Measurements from ENCODE around the gene ADORA2A.

Gene ADORA2A

DNA sequence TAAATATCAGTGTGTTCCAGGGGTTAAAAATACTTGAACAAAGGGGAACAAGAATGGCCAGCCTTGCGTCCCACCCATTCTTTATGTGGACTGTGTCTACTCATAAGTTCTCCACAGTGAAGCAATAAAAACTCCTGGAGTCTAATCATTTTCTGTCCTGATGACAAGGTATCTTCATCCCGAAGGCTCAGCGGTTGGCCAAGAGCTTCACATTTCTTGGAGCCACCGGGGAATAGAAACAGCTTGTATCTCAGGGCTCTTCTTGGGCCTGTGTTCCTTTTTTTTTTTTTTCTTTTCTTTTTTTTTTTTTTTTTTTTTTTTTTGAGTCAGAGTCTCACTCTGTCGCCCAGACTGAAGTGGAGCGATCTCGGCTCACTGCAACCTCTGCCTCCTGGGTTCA is 36.8 kb upstream of the ADORA2A start:
- no peak for DNase-seq (ENCODE audit: low read depth in 1 of 2, low spot score in 1 of 2)
- Histone ChIP-seq H3K27me3 (ENCODE audit: insufficient read depth, poor library complexity, severe bottlenecking) (no peaks in the 10 kb centered on the region), H3K4me3 (replicated peaks; ENCODE audit: insufficient read depth, low read length) (no peak overlapping the region), H3K27ac (replicated peaks) (no peak overlapping the region)
- TF ChIP-seq, protein P1, sequence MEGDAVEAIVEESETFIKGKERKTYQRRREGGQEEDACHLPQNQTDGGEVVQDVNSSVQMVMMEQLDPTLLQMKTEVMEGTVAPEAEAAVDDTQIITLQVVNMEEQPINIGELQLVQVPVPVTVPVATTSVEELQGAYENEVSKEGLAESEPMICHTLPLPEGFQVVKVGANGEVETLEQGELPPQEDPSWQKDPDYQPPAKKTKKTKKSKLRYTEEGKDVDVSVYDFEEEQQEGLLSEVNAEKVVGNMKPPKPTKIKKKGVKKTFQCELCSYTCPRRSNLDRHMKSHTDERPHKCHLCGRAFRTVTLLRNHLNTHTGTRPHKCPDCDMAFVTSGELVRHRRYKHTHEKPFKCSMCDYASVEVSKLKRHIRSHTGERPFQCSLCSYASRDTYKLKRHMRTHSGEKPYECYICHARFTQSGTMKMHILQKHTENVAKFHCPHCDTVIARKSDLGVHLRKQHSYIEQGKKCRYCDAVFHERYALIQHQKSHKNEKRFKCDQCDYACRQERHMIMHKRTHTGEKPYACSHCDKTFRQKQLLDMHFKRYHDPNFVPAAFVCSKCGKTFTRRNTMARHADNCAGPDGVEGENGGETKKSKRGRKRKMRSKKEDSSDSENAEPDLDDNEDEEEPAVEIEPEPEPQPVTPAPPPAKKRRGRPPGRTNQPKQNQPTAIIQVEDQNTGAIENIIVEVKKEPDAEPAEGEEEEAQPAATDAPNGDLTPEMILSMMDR (IDR thresholded peaks at IDR 0.05; ENCODE audit: insufficient read depth, low read length) = no peak
- no peak for TF ChIP-seq POLR2AphosphoS5 (IDR thresholded peaks at IDR 0.05; ENCODE audit: low read depth)
- TF ChIP-seq GABPA (IDR thresholded peaks at IDR 0.05; ENCODE audit: low read depth) = no peak
- TF ChIP-seq SPI1 (IDR thresholded peaks at IDR 0.05; ENCODE audit: borderline replicate concordance, low read depth) = no peak
- TF ChIP-seq, protein P2, sequence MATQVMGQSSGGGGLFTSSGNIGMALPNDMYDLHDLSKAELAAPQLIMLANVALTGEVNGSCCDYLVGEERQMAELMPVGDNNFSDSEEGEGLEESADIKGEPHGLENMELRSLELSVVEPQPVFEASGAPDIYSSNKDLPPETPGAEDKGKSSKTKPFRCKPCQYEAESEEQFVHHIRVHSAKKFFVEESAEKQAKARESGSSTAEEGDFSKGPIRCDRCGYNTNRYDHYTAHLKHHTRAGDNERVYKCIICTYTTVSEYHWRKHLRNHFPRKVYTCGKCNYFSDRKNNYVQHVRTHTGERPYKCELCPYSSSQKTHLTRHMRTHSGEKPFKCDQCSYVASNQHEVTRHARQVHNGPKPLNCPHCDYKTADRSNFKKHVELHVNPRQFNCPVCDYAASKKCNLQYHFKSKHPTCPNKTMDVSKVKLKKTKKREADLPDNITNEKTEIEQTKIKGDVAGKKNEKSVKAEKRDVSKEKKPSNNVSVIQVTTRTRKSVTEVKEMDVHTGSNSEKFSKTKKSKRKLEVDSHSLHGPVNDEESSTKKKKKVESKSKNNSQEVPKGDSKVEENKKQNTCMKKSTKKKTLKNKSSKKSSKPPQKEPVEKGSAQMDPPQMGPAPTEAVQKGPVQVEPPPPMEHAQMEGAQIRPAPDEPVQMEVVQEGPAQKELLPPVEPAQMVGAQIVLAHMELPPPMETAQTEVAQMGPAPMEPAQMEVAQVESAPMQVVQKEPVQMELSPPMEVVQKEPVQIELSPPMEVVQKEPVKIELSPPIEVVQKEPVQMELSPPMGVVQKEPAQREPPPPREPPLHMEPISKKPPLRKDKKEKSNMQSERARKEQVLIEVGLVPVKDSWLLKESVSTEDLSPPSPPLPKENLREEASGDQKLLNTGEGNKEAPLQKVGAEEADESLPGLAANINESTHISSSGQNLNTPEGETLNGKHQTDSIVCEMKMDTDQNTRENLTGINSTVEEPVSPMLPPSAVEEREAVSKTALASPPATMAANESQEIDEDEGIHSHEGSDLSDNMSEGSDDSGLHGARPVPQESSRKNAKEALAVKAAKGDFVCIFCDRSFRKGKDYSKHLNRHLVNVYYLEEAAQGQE (IDR thresholded peaks at IDR 0.05; ENCODE audit: insufficient replicate concordance, low read depth) = no peak

DNA sequence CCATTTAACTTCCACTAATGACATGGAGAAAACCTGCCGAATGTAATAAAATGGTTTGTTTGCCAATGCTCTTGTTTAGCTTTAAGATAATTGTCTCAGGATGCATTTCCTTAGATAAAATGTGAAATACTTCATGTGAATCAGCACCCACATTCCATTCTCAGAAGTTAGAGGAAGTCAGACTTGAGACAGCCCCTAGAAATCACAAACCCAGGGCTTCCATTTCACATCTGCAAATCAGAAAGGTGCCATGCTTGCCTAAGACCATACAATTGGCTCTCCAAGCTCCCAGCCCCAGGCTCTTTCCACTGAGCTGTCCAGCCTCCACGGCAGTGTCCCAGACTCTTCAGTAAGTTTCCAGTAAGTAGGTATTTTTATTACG is 35.6 kb upstream of the ADORA2A start:
- Histone ChIP-seq H3K27ac (replicated peaks) (no peak overlapping the region), H3K27me3 (ENCODE audit: insufficient read depth, poor library complexity, severe bottlenecking) (no peaks in the 10 kb centered on the region), H3K4me3 (replicated peaks; ENCODE audit: insufficient read depth, low read length) (no peak overlapping the region)
- TF ChIP-seq, protein P1 (IDR thresholded peaks at IDR 0.05; ENCODE audit: insufficient read depth, low read length) = no peak
- TF ChIP-seq POLR2AphosphoS5 (IDR thresholded peaks at IDR 0.05; ENCODE audit: low read depth) (no peak), SPI1 (IDR thresholded peaks at IDR 0.05; ENCODE audit: borderline replicate concordance, low read depth) (no peak), GABPA (IDR thresholded peaks at IDR 0.05; ENCODE audit: low read depth) (no peak)
- TF ChIP-seq, protein P2 (IDR thresholded peaks at IDR 0.05; ENCODE audit: insufficient replicate concordance, low read depth) = no peak
- no peak for DNase-seq (ENCODE audit: low read depth in 1 of 2, low spot score in 1 of 2)

DNA sequence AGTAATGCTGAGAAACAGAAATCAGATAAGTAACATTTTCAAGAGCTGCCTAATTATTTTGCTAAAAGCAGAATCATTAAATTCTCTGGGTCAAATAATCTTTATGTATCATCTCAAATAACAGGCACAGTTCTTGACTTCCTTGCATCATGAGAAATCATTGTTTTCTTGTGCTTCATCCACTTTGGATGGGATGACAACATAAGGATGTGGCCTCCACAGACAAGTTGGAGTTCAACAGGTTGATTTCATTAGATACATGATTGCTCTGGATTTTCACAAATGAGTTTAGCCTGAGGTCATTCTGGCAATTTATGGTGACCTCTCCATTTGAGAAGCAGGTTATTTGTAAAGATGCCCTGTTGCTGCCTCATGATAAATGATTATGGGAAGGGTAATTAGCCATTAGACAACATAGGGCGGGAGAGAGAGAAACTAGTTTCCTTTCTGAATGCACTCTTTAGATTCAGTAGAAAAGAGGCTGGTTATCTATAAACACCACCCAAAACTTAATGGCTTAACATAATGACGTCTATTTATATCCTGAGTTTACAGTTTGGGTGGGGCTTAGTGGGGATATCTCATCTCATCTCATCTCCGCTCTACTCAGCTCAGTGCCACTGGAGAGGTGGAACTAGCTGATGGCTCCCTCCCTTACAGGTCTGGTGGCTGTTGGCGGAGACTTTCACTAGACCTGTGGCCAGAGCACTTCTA is 35.0 kb upstream of the ADORA2A start:
- TF ChIP-seq, protein P2 (IDR thresholded peaks at IDR 0.05; ENCODE audit: insufficient replicate concordance, low read depth) = no peak
- TF ChIP-seq POLR2AphosphoS5 (IDR thresholded peaks at IDR 0.05; ENCODE audit: low read depth) = no peak
- TF ChIP-seq, protein P1 (IDR thresholded peaks at IDR 0.05; ENCODE audit: insufficient read depth, low read length) = no peak
- Histone ChIP-seq H3K27me3 (ENCODE audit: insufficient read depth, poor library complexity, severe bottlenecking) (no peaks in the 10 kb centered on the region), H3K4me3 (replicated peaks; ENCODE audit: insufficient read depth, low read length) (no peak overlapping the region), H3K27ac (replicated peaks) (no peak overlapping the region)
- no peak for DNase-seq (ENCODE audit: low read depth in 1 of 2, low spot score in 1 of 2)

Measured in HL-60 (cell line).